ENCODE results near the gene ZNF385D. TPM values are rescaled to one million over a fixed set of nuclear protein-coding genes. Genes with fewer than 3 reads are reported as not detected.

Gene ZNF385D
- total and polyA plus RNA-seq, 4 donors = 0.08 to 0.50 (median 0.09) TPM

GRCh38 chr3:21517184-21517583, 233.8 kb downstream of the ZNF385D start:
- no peak for DNase-seq (ENCODE audit: low spot score)
- no peak overlapping the region for H3K4me3 ChIP-seq (ENCODE audit: low read depth in 1 of 3, low read length in 3 of 3)
- no peaks in the 10 kb centered on the region for H3K36me3 ChIP-seq (ENCODE audit: control insufficient read depth in 4 of 4, insufficient read depth in 3 of 4, low read depth in 1 of 4, low read length in 3 of 4)
- H3K9me3 ChIP-seq (ENCODE audit: control insufficient read depth in 4 of 4, low read length in 3 of 4) = no peaks in the 10 kb centered on the region
- peaks cover 0 to 2% (median 0%) of the 10 kb centered on the region in 4 donors for H3K27me3 ChIP-seq (ENCODE audit: control insufficient read depth in 4 of 4, insufficient read depth in 4 of 4, low read length in 3 of 4)
- WGBS = 48% methylated on average over 3 of the region's 3 CpGs
- no peaks in the 10 kb centered on the region for H3K4me1 ChIP-seq (ENCODE audit: control insufficient read depth in 4 of 4, insufficient read depth in 4 of 4, low read length in 3 of 4)
- H3K9ac ChIP-seq (ENCODE audit: low read depth in 1 of 2, low read length in 2 of 2) = no peak overlapping the region
- no peak overlapping the region for H3K27ac ChIP-seq (ENCODE audit: low read depth in 1 of 2, low read length in 2 of 2)
- no peak for TF ChIP-seq TAF1 (conservative IDR thresholded peaks at IDR 0.05)
- no peak for TF ChIP-seq ATF3 (IDR thresholded peaks at IDR 0.05)
- TF ChIP-seq CTCF (IDR thresholded peaks at IDR 0.05; ENCODE audit: low read depth, low read length, missing input control) = no peak
- no peak for TF ChIP-seq YY1 (IDR thresholded peaks at IDR 0.05)
- TF ChIP-seq, protein P1, sequence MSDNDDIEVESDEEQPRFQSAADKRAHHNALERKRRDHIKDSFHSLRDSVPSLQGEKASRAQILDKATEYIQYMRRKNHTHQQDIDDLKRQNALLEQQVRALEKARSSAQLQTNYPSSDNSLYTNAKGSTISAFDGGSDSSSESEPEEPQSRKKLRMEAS (IDR thresholded peaks at IDR 0.05) = no peak
- TF ChIP-seq NR2F2 (IDR thresholded peaks at IDR 0.05) = no peak
- TF ChIP-seq, protein P2, sequence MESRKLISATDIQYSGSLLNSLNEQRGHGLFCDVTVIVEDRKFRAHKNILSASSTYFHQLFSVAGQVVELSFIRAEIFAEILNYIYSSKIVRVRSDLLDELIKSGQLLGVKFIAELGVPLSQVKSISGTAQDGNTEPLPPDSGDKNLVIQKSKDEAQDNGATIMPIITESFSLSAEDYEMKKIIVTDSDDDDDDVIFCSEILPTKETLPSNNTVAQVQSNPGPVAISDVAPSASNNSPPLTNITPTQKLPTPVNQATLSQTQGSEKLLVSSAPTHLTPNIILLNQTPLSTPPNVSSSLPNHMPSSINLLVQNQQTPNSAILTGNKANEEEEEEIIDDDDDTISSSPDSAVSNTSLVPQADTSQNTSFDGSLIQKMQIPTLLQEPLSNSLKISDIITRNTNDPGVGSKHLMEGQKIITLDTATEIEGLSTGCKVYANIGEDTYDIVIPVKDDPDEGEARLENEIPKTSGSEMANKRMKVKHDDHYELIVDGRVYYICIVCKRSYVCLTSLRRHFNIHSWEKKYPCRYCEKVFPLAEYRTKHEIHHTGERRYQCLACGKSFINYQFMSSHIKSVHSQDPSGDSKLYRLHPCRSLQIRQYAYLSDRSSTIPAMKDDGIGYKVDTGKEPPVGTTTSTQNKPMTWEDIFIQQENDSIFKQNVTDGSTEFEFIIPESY (IDR thresholded peaks at IDR 0.05) = no peak

GRCh38 chr3:21515417-21515816, 235.6 kb downstream of the ZNF385D start:
- H3K36me3 ChIP-seq (ENCODE audit: control insufficient read depth in 4 of 4, insufficient read depth in 3 of 4, low read depth in 1 of 4, low read length in 3 of 4) = no peaks in the 10 kb centered on the region
- WGBS = 58% methylated on average over 1 of the region's 1 CpG
- H3K27me3 ChIP-seq (ENCODE audit: control insufficient read depth in 4 of 4, insufficient read depth in 4 of 4, low read length in 3 of 4) = peaks cover 0 to 2% (median 0%) of the 10 kb centered on the region in 4 donors
- TF ChIP-seq RXRA (IDR thresholded peaks at IDR 0.05) (no peak), NR2F2 (IDR thresholded peaks at IDR 0.05) (no peak), FOXA2 (IDR thresholded peaks at IDR 0.05) (no peak), CTCF (IDR thresholded peaks at IDR 0.05; ENCODE audit: low read depth, low read length, missing input control) (no peak), HNF4A (conservative IDR thresholded peaks at IDR 0.05) (no peak), GABPA (IDR thresholded peaks at IDR 0.05 in 1 of 2, conservative IDR thresholded peaks at IDR 0.05 in 1 of 2) (no peak), ATF3 (IDR thresholded peaks at IDR 0.05) (no peak), SP1 (IDR thresholded peaks at IDR 0.05) (no peak), HNF4G (IDR thresholded peaks at IDR 0.05) (no peak), YY1 (IDR thresholded peaks at IDR 0.05) (no peak), FOXA1 (IDR thresholded peaks at IDR 0.05) (no peak), TAF1 (conservative IDR thresholded peaks at IDR 0.05) (no peak), JUND (IDR thresholded peaks at IDR 0.05) (no peak), EGR1 (IDR thresholded peaks at IDR 0.05; ENCODE audit: low read depth in 2 of 2) (no peak), RAD21 (IDR thresholded peaks at IDR 0.05) (no peak)
- TF ChIP-seq, protein P2 (IDR thresholded peaks at IDR 0.05) = no peak
- TF ChIP-seq, protein P1 (IDR thresholded peaks at IDR 0.05) = no peak
- TF ChIP-seq, protein P3, sequence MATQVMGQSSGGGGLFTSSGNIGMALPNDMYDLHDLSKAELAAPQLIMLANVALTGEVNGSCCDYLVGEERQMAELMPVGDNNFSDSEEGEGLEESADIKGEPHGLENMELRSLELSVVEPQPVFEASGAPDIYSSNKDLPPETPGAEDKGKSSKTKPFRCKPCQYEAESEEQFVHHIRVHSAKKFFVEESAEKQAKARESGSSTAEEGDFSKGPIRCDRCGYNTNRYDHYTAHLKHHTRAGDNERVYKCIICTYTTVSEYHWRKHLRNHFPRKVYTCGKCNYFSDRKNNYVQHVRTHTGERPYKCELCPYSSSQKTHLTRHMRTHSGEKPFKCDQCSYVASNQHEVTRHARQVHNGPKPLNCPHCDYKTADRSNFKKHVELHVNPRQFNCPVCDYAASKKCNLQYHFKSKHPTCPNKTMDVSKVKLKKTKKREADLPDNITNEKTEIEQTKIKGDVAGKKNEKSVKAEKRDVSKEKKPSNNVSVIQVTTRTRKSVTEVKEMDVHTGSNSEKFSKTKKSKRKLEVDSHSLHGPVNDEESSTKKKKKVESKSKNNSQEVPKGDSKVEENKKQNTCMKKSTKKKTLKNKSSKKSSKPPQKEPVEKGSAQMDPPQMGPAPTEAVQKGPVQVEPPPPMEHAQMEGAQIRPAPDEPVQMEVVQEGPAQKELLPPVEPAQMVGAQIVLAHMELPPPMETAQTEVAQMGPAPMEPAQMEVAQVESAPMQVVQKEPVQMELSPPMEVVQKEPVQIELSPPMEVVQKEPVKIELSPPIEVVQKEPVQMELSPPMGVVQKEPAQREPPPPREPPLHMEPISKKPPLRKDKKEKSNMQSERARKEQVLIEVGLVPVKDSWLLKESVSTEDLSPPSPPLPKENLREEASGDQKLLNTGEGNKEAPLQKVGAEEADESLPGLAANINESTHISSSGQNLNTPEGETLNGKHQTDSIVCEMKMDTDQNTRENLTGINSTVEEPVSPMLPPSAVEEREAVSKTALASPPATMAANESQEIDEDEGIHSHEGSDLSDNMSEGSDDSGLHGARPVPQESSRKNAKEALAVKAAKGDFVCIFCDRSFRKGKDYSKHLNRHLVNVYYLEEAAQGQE (IDR thresholded peaks at IDR 0.05) = no peak
- no peaks in the 10 kb centered on the region for H3K9me3 ChIP-seq (ENCODE audit: control insufficient read depth in 4 of 4, low read length in 3 of 4)
- no peak for DNase-seq (ENCODE audit: low spot score)
- no peak overlapping the region for H3K9ac ChIP-seq (ENCODE audit: low read depth in 1 of 2, low read length in 2 of 2)
- H3K27ac ChIP-seq (ENCODE audit: low read depth in 1 of 2, low read length in 2 of 2) = no peak overlapping the region
- H3K4me1 ChIP-seq (ENCODE audit: control insufficient read depth in 4 of 4, insufficient read depth in 4 of 4, low read length in 3 of 4) = no peaks in the 10 kb centered on the region
- no peak overlapping the region for H3K4me3 ChIP-seq (ENCODE audit: low read depth in 1 of 3, low read length in 3 of 3)

Data from liver (tissue), 9 donors.